Right ventricle myocardium superior (tissue), 1 donor: ENCODE measurements around the gene SEZ6L. TPM values are rescaled to one million over a fixed set of nuclear protein-coding genes. Genes with fewer than 3 reads are reported as not detected.
"Not testable (repeated sequence)": the region's sequence is repeated elsewhere in the genome, so short reads cannot be mapped to it uniquely, and the experiment has no call there.

Source experiments
- ATAC-seq: fragments of 200-7000 bp; cut with Tn5 transposase; one replicate; pipeline ENCODE4 v1.9.1; 2020; ENCODE audit warnings: mild to moderate bottlenecking; ENCODE audit not compliant: poor library complexity
- DNase-seq: peaks from one replicate; pipeline ENCODE4 v3.0.0-alpha.2; 2020
- intact Hi-C: fragments of 100-400 bp; cut with DNase I; formaldehyde crosslinking; loops from one replicate; pipeline ENCODE4 v1.11.2; 2022
- total RNA-seq: library from RNA; stranded (reverse); fragmentation: NEBNext Ultra II Directional; extraction: Animal tissue kit (Norgen Biotek cat#: 25700); gene quantifications from one replicate; pipeline ENCODE4 v1.2.1, GENCODE V29; 2021
- donor health status: DM: no; HTN: yes; CAD: no; lungs with severe emphysema.

Gene SEZ6L
- total RNA-seq, 1 donor from 2014 or later, result 0.11 TPM

DNA sequence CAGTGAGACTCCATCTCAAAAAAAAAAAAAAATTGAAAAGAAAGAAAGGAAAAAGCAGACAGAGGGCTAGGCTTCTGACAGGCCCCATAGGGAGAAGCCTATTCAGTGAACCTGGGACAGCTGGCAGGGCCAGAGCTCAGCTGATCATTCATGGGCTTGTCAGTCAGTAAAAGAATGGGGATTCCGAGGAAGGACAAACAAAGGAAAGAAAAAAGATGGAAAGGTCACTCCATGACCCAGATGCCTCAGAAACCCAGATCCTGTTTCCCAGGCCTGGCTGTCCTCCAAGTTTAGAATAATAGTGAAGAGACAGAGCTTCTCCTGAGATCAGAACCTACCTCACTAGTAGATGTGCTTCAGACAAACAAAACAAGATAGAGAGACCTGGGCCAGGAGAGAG is 225.5 kb downstream of the SEZ6L start:
- intact Hi-C loops, result loop anchor here (5.0 kb wide), 1 partner anchor 68 kb away; no protein-coding TSS in a partner anchor
- no peak for DNase-seq
- no peak for ATAC-seq

DNA sequence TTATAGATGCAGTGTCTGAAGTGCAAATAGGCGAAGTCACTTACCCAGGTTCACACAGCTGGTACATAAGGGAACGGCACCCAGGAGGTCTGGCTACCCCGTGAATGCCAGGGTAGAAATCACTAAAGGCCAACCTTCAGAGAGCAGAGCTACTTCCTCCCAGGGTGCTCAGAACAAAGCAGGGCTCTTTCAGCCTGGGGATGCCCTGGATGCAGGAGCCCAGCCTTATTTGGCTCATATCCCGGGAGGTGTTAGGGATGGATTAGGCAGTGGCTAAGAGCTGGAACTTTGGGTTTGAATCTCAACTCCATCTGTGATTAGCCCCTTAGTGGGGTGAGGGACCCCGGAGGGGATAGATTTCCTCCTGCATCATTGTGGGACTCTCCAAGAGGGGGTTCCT is 226.7 kb downstream of the SEZ6L start:
- ATAC-seq (no peak), DNase-seq (no peak)
- intact Hi-C loops, result loop anchor here (5.0 kb wide), 1 partner anchor 66 kb away; no protein-coding TSS in a partner anchor

DNA sequence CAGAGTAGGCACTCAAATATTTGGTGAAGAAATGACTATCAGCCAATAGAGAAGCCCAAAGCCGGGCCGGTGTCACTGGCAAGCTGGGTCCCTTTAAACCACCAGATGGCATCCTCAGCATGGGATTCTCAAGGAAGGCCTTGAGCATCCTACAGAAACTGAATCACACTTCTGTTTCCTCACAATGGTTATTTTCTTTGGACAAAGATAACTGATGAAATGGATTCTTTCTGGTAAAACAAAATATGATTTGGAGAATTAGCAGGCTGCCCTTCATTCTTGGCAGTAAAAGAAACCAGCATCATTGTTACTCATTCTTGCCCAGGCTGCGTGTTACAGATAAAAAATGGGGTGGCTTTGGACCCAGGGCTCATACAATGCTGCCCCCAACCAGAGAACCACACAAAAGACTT is 229.5 kb downstream of the SEZ6L start:
- intact Hi-C loops, result loop anchor here (5.0 kb wide), 1 partner anchor 64 kb away; no protein-coding TSS in a partner anchor
- no peak for ATAC-seq
- DNase-seq, result peak; percentile 46

DNA sequence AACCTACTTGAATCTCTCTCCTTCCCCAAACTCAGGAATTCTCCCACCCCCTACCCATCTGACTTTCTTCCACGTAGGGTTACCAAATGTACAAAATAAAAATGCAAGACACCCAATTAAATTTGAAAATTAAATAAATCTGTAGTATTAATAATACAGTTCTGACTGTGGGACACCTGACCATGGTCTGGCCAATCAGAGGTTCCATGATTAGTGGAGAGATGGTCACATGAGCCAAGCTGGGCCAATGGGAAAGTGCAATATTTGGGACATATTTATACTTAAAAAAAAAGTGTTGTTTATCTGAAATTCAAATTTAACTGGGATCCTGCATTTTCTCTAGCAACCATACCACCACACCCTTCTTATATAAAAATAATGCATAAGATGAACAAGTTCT is 230.0 kb downstream of the SEZ6L start:
- intact Hi-C loops, result loop anchor here (5.0 kb wide), 1 partner anchor 63 kb away; no protein-coding TSS in a partner anchor
- ATAC-seq (no peak), DNase-seq (no peak)

DNA sequence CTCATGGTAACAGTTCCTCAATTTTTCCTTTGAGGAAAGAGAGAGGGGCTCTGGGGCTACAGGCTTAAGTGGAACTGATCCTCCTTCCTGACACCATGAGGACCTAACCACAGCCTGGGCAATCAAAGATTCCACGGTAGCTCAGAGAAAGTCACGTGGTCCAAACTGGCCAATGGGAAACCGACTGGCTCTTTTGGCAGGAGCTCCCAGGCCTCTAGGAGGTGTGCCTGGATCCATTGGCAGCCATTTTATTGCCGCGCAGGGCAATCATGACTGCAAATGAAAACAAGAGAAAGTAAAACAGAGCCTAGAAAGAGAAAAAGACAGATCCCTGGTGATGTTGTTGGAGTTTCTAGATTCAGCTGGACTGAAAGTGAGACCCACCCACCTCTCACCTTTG is 232.5 kb downstream of the SEZ6L start:
- DNase-seq, result no peak
- intact Hi-C loops, result loop anchor here (5.0 kb wide), 1 partner anchor 261 kb away; no protein-coding TSS in a partner anchor
- ATAC-seq, result no peak

DNA sequence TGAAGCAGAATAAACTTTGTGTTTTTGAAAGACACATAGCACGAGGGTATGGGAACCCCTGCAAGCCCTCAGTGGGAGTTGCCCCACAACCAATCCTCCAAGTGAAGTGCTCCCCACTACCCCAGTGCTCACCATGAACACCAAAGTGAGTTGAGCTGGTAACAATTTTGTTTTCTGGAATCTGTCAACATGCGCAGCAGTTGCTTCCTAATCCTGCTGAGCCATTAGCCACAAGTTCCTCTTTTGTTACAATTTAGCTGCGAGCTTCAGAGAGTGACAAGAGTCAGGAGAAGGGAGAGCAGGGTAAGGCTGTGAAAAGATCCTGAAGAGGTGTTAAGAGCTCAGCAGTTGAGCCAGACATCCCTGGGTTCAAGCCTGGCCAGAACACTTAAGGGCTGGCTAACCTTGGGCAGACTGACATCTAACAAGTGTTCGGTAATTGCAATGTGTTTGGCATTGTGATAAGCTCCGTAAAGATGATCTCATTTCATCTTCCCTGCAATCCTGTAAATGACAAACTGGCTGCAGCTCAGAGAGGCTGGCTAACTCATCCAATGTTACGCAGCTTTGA is 235.7 kb downstream of the SEZ6L start:
- intact Hi-C loops, result loop anchor here (5.0 kb wide), 1 partner anchor 257 kb away; no protein-coding TSS in a partner anchor

DNA sequence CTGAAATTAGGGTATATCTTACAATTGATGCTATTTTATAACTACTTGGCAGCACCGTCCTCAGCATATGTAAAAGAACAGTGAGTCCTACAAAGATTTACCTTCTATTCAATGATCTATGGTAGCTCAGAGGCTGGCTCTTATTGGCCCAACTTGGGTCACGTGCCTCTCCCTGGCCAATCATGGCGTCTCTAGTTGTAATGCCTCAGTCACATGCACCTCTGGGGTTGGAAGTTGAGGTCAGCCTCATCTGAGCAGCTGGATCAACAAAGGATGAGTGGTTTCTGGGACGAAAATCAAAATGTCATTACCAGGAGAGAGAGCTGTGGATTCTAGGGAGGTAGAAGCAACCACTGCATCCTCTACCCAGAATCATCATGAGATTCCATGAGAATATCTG is 236.9 kb downstream of the SEZ6L start:
- ATAC-seq (no peak), DNase-seq (no peak)
- intact Hi-C loops, result no loop called here

More for the DNA sequence above, 235.7 kb downstream of the SEZ6L start:
- DNase-seq (no peak), ATAC-seq (peak; percentile 43)

DNA sequence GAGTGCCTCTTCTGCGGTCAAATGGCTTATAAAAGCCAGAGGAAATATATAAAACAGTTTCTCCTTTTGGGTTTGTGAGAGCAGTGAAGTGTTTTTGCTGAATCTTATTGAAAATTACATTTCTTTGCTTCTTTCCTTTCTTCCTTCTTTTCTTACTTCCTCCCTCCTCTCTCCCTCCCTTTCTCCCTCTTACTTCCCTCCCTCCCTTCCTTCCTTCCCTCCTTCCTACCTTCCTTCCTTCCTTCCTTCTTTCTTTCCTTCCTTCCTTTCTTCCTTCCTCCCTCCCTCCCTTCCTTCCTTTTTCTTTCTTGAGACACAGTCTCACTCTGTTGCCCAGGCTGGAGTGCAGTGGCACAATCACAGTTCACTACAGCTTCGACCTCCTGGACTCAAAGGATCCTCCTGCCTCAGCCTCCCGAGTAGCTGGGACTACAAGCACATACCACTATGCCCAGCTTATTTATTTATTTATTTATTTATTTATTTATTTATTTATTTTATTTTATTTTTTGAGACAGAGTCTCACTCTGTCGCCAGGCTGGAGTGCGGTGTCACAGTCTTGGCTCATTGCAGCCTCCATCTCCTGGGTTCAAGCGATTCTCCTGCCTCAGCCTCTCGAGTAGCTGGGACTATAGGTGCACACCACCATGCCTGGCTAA is 239.4 kb downstream of the SEZ6L start:
- ATAC-seq, intact Hi-C loops, DNase-seq: not testable (repeated sequence)

DNA sequence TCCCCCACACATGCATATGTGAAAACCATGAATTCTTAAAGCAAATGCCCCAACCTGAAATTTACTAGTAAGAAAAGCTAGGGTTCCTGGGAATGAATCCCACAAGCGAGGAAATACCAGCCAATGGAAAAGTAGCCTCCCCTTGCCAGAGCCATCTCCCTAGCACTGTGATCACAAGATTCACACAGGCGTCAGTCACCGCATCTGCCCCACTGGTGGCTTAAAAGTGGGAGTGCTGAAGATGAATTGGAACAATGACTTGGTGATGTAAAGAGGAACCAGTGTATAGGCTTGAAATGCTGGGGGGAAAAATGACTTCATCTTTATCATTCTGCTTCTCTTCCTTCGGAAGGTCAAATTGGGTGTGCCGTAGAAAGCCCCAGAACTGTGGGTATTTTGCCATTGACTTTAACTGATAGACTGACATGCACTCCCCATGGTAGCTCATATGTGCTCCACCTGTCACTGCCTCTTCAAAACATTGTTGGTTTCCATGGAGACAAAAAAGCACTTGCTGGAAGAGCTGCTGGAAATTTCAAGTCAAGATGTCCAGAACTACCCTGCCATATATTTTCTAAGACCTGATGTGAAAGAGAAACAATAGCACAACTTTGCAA is 240.6 kb downstream of the SEZ6L start:
- intact Hi-C loops, result no loop called here
- ATAC-seq (no peak), DNase-seq (no peak)

DNA sequence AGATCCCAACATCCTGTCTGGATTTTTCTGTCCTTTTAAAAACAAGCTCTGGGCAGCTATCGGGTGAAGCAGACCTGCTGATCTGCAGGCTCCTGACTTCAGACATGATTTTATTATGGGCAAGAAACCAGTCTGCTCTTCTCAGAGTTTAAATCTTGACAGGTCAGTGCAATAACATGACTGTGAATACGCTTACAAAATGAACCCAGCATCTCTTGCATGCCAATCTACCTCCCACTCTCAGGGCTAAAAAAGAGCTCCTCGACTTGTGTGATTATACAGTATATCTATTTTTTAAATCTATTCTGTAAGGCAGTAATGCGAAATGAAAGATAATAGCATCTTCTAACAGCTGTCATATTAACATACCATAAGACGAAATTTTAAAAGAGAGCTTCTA is 241.1 kb downstream of the SEZ6L start:
- ATAC-seq, result no peak
- intact Hi-C loops, result no loop called here
- no peak for DNase-seq

DNA sequence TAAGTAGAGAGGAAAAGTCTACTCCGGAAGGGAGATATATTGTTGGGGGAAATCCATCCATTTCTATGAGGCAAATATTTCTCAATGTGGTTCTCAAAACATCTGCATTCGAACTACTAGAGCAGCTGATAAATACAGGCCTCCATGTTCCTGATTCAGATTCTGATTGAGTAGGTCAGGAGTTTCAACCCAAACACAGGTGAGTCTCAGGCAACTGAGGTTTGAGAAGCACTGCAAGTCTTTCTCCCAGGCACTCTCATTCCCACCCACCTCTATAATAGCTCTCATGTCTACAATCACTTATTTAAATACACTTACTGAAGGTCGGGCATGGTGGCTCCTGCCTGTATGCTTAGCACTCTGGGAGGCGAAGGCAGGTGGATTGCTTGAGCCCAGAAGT is 245.1 kb downstream of the SEZ6L start:
- ATAC-seq, result no peak
- intact Hi-C loops, result no loop called here
- DNase-seq, result no peak

DNA sequence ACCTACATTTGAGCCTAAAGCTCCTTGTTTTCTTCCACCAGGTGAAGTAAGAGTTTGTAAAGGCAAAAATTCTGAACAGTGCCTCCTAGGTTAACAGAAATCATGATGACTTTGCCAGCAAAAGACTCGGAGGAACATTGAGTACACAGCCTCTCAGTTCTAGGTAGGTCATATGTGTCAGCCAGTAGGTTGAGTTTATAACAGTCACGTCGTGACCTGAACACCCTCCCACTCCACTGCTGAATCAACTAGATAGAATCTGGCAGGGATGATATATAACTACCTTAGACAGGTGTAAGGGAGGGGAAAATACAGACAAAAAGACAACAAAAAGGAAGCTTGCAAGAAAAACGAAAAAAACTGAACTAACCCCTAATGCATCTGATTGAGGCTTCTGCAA is 247.0 kb downstream of the SEZ6L start:
- DNase-seq (no peak), ATAC-seq (no peak)
- intact Hi-C loops, result no loop called here

DNA sequence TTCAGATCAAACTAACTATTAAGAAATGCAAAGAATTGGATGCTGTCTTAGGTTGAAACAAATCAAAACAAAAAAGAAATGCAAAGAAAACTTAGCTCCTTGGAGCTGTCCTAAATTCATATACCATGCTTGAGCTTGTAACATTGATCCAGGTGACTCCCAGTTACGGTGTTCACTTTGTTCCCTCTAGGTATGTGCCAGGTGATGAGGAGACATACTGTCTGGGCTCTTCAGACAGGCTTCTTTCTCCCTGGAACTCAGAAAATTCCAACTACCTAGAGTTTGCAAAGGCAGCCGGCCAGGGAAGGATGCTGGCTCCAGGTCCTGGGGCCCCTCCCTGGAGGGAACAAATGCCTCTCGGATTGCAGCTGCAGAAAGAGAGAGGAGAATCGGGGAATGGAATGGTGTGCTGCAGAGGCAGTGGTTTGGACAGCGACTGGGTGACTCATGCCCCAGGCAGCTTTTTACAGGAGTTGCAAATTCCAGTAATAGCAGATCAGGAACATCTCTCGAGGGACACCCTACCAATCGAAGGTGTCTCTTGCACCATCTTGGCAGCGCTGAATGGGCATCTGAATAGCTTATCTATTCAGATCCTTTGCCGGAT is 247.5 kb downstream of the SEZ6L start:
- no peak for ATAC-seq
- DNase-seq, result no peak
- intact Hi-C loops, result no loop called here

DNA sequence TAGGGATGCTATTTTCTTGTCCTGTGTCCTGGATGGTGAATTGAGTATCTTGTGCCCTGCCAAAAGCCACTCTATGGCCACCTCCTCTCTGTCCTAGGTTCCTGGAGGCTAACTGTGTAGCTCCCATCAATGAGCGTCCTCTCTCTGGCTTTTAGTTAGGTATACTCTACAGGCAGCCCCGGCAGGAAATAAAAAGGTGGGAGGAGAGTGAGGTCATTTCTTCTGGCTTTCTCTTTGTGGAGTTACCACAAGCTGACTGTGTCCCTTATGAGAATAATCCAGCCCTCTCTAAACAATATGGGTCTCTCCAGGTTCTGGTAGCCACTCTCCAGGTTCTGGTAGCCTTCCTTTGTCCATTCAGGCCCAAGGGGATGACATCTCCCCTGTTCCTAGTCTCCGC is 248.1 kb downstream of the SEZ6L start:
- ATAC-seq, result no peak
- intact Hi-C loops, result no loop called here
- DNase-seq, result no peak

DNA sequence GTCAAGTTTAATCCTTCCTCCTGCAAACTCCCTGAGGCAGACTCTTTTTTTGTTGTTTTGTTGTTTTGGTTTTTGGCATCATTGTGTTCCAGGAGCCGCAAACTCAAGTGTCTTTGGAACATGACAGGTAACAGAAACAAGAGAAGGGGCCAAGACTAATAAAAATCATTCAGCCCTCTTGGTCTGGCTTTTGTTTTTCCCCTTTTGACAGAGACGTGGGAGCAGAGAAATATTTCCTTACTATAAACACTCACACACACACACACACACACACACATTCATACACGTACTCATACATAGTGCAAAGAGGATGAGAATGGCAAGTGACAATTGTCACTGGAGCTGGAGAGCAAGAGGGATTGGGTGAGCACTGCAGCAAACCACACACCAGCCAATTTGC is 249.4 kb downstream of the SEZ6L start:
- ATAC-seq, result no peak
- no peak for DNase-seq
- intact Hi-C loops, result no loop called here

DNA sequence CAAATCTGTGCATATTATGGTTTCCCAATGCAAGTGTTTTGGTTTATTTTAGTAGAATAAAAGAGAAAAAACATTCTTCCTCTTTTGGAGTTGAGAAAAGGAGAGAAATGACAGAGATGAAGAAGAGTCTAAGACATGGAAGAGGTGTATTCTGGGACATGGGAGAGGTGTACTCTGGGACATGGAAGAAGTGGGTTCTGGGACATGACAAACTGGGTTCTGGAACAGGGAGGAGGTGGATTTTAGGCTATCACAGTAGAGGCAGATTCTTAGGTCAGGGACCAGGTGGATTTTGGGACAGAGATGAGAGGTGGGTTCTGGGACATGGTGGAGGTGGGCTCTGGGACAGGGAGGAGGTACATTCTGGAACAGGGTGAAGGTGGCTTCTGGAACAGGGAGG is 257.7 kb downstream of the SEZ6L start:
- intact Hi-C loops, result no loop called here
- ATAC-seq, result no peak
- no peak for DNase-seq

DNA sequence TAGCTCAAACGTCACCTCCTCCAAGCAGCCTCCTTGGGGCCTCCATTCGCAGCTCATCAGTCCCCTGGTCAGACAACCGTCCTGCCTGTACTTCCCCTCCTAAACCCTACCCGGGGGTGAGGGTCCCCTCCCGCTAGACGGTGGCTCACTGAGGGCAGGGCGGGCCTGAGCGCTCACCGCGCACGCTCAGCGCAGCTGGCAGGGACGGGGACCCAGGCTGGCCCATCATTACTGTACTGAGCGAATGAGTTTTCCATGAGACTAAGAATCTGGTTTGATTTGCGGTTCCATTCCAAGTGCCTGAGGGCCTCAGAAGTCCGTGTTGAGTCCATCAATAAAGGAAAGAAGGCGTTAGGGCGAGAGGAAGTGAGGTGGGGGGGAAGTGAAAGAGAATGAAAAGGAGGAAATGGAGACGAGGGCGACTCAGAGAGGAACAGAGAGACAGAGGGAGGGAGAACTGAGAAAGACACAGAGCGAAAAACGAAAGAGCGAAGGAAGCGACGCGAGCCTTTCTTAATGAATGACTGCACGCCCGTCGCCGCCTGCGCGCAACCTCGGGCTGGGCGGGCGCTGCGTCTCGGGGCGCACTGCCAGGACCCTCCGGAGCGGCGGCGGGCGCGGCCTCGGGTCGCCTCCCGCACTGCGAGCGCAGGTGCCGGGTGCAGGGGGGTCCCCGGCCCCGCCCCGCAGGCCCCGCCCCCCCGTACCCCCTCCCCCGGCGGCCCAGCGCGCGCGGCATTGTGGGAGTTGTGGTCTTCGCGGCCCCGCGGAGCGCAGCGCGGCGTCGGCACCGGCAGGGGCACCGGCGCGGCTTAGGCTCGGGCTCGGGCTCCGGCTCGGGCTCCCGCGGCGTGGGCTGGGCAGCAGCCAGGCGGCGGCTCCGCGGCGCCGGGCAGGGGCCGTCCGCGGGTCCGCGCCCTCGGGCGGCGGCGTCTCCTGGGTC is 259.5 kb downstream of the SEZ6L start, which contains the start of gene ASPHD2:
Gene ASPHD2, plus strand, starts transcription at position 746 of the 943 bp plus-strand sequence. CDS start 4,356 bp downstream, outside the sequence.
- intact Hi-C loops, result no loop called here
- ATAC-seq (peak; percentile 84), DNase-seq (peak; percentile 75)
